H1 (cell line): ENCODE results near the gene DGCR8. TPM values are rescaled to one million over a fixed set of nuclear protein-coding genes. Genes with fewer than 3 reads are reported as not detected.

ENCODE experiments used
- CTBP2 ChIP-seq: IDR thresholded peaks from 2 replicates; pipeline ENCODE4 v1.7.0; 2011; ENCODE audit warnings: borderline replicate concordance, mild to moderate bottlenecking, moderate library complexity, mixed read lengths, low read length; ENCODE audit not compliant: insufficient read depth, insufficient read length
- KDM1A ChIP-seq: fragments of 200-600, 300-600 bp; sonication (generic); IDR thresholded peaks from 2 replicates; pipeline ENCODE4 v1.7.1; 2016; ENCODE audit warnings: mild to moderate bottlenecking, low read length, borderline replicate concordance
- KDM5A ChIP-seq: fragments of 200-600 bp; IDR thresholded peaks from 2 replicates; pipeline ENCODE4 v1.7.1; 2012; ENCODE audit warnings: mild to moderate bottlenecking, low read length, inconsistent platforms, mixed read lengths
- NANOG ChIP-seq: IDR thresholded peaks from 2 replicates; pipeline ENCODE4 v1.6.1; 2011; ENCODE audit warnings: low read length, low read depth, mild to moderate bottlenecking, inconsistent platforms; ENCODE audit not compliant: insufficient read depth, poor library complexity, severe bottlenecking
- SP2 ChIP-seq: IDR thresholded peaks from 2 replicates; pipeline ENCODE4 v1.6.1; 2012; ENCODE audit warnings: mild to moderate bottlenecking, low read length, inconsistent platforms
- polyA plus RNA-seq, 7 experiments: library from polyadenylated mRNA; depleted of rRNA in 3 of 7; stranded (reverse) in 5 of 7; unstranded in 2 of 7; fragments of >200 nt in 5 of 7; fragments of 200-250 nt in 2 of 7; gene quantifications; 1 replicate in 5 of 7; 2 replicates in 1 of 7; 4 replicates in 1 of 7; pipeline versions ENCODE4 v1.2.1 to v1.2.3, GENCODE V29; 2011 to 2013; ENCODE audit warnings: missing spikeins in 2 of 7, mixed read lengths in 2 of 7
- total RNA-seq: library from RNA; stranded (reverse); fragmentation: NEBNext Ultra II Directional; extraction: Animal tissue kit (Norgen Biotek cat#: 25700); gene quantifications from 2 replicates; pipeline ENCODE4 v1.2.1, GENCODE V29; 2021

DGCR8 gene
- total and polyA plus RNA-seq, 2 of the 8 experiments (the other 6 are each of a cell fraction or from before 2014, with no cell fraction given): 23.7 to 43.7 TPM

- TF ChIP-seq KDM5A: no peak
- no peak for TF ChIP-seq KDM1A
- TF ChIP-seq NANOG: no peak
- no peak for TF ChIP-seq CTBP2
- no peak for TF ChIP-seq SP2
These were observed 60.5 kb downstream of the DGCR8 start (continued) for GRCh38 chr22:20140521-20140964.
